BE2C (cell line): ENCODE results near the gene COA3.

ENCODE experiments used
- DNase-seq: peaks from one replicate; pipeline ENCODE4 v3.0.0-alpha.2; 2020
- H3K27me3 ChIP-seq: fragments of 250-450 bp; sonication (Bioruptor Pico); 2 replicates; pipeline ENCODE4 v1.5.1; 2020; ENCODE audit warnings: mild to moderate bottlenecking
- H3K36me3 ChIP-seq: fragments of 250-450 bp; sonication (Bioruptor Pico); 2 replicates; pipeline ENCODE4 v1.5.1; 2020; ENCODE audit warnings: mild to moderate bottlenecking
- H3K4me1 ChIP-seq: fragments of 250-450 bp; sonication (Bioruptor Pico); 2 replicates; pipeline ENCODE4 v1.5.1; 2020
- H3K4me3 ChIP-seq: 2 replicates; pipeline ENCODE4 v1.5.1; 2011; ENCODE audit warnings: low read depth, low read length
- H3K9me3 ChIP-seq: fragments of 250-450 bp; sonication (Bioruptor Pico); 2 replicates; pipeline ENCODE4 v1.5.1; 2020
- TF ChIP-seq, protein P1 (sequence below): IDR thresholded peaks from 2 replicates; pipeline ENCODE4 v1.5.1; 2012; ENCODE audit warnings: mild to moderate bottlenecking, low read depth, low read length

Gene COA3

DNA sequence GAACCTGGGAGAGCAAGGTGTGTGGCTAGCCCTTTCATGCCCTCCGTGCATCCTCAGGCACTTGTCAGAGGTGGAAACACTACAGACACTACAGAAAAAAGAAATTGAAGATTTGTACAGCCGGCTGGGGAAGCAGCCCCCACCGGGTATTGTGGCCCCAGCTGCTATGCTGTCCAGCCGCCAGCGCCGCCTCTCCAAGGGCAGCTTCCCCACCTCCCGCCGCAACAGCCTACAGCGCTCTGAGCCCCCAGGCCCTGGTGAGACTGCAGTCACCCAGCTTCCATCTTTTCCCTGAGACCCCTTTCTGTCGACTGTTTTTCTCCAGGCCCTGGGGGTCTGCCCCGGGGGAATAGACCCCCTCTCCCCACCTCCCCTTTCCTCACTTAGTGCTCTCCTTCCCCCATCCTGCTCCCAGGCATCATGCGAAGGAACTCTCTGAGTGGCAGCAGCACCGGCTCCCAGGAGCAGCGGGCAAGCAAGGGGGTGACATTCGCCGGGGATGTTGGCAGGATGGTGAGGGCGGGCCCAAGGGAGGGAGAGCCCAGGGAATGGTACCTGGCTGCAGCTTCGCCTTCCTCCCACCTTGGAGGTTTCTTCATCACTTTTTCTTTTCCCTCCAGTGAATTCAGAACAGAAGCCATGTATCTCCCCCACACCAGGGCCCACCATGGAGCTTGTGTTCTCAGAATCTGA, 2.3 kb downstream of the COA3 start:
- TF ChIP-seq, protein P1, sequence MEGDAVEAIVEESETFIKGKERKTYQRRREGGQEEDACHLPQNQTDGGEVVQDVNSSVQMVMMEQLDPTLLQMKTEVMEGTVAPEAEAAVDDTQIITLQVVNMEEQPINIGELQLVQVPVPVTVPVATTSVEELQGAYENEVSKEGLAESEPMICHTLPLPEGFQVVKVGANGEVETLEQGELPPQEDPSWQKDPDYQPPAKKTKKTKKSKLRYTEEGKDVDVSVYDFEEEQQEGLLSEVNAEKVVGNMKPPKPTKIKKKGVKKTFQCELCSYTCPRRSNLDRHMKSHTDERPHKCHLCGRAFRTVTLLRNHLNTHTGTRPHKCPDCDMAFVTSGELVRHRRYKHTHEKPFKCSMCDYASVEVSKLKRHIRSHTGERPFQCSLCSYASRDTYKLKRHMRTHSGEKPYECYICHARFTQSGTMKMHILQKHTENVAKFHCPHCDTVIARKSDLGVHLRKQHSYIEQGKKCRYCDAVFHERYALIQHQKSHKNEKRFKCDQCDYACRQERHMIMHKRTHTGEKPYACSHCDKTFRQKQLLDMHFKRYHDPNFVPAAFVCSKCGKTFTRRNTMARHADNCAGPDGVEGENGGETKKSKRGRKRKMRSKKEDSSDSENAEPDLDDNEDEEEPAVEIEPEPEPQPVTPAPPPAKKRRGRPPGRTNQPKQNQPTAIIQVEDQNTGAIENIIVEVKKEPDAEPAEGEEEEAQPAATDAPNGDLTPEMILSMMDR: no peak
- Histone ChIP-seq H3K4me1 (no peaks in the 10 kb centered on the region), H3K27me3 (peaks cover 5% of the 10 kb centered on the region; the same call in 1 of the 2 replicates), H3K9me3 (peaks cover 6% of the 10 kb centered on the region), H3K4me3 (no peak overlapping the region), H3K36me3 (no peaks in the 10 kb centered on the region)
- DNase-seq: no peak

DNA sequence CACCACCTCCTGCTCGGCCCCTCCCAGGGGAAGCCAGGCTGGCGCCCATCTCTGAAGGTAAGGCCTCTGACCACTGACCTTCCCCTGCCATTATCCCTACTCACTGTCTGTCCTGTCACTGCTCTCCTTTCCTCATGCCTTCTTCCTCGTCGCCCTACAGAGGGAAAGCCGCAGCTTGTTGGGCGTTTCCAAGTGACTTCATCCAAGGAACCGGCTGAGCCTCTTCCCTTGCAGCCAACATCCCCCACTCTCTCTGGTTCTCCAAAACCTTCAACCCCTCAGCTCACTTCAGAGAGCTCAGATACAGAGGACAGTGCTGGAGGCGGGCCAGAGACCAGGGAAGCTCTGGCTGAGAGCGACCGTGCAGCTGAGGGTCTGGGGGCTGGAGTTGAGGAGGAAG, 3.0 kb downstream of the COA3 start:
- Histone ChIP-seq H3K9me3 (peaks cover 6% of the 10 kb centered on the region), H3K27me3 (peaks cover 8% of the 10 kb centered on the region; the same call in 1 of the 2 replicates), H3K4me3 (no peak overlapping the region), H3K36me3 (no peaks in the 10 kb centered on the region), H3K4me1 (no peaks in the 10 kb centered on the region)
- no peak for DNase-seq
- TF ChIP-seq, protein P1: no peak

DNA sequence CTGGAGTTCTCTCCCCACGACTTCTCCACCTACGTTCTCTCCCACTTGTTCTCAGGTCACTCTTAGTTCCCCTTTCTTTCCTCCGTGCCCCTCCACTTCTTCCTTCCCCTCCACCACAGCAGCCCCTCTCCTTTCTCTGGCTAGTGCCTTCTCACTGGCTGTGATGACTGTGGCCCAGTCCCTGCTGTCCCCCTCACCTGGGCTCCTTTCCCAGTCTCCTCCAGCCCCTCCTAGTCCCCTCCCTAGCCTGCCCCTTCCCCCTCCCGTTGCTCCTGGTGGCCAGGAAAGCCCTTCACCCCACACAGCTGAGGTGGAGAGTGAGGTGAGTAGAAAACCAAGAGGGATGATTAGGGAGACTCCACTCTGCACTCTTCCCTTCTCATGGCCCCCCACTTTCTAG, 3.4 kb downstream of the COA3 start:
- no peak for DNase-seq
- Histone ChIP-seq H3K36me3 (no peaks in the 10 kb centered on the region), H3K4me3 (no peak overlapping the region), H3K27me3 (peaks cover 5% of the 10 kb centered on the region; the same call in 1 of the 2 replicates), H3K4me1 (no peaks in the 10 kb centered on the region), H3K9me3 (peaks cover 6% of the 10 kb centered on the region)
- TF ChIP-seq, protein P1: no peak

DNA sequence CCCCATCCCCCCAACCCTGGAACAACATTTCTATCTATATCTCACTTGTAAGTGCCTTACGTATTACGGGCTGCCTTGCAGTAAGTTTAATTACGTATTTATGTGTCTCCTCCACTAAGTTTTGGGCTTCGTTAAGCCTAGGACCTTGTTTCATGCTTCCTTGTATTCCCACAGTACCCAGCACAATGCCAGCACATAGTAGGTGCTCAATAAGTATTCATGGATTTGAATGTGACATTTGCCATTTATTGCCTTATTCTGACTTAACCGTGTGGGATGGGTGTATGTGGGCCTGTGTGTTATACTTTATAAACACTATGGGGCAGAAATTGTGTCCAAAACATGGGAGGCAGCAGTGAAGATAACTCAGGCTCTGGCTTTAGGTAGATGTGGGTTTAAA, 6.0 kb downstream of the COA3 start:
- Histone ChIP-seq H3K9me3 (no peaks in the 10 kb centered on the region), H3K27me3 (peaks cover 26% of the 10 kb centered on the region), H3K36me3 (no peaks in the 10 kb centered on the region), H3K4me1 (no peaks in the 10 kb centered on the region), H3K4me3 (no peak overlapping the region)
- DNase-seq: no peak
- TF ChIP-seq, protein P1: no peak

DNA sequence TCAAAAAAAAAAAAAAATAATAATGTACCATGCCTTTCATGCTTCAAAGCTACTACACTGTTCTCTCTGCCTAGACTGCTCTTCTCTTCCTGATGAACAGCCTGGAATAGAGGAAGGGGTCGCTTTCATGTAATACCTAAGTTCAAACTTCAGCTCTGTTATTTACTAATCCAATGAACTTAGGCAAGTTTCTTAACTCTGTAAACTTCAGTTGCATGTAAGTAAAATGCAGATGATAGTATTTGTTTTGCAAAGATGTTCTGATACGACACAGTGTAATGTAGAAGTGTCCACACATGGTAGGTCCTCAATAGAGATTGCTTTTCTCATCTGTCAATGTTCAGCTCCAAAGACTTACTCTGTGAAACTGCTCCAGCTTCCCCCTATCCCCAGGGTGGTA, 6.6 kb downstream of the COA3 start:
- Histone ChIP-seq H3K4me1 (no peaks in the 10 kb centered on the region), H3K27me3 (peaks cover 32% of the 10 kb centered on the region), H3K4me3 (no peak overlapping the region), H3K9me3 (no peaks in the 10 kb centered on the region), H3K36me3 (no peaks in the 10 kb centered on the region)
- no peak for DNase-seq
- TF ChIP-seq, protein P1: no peak

DNA sequence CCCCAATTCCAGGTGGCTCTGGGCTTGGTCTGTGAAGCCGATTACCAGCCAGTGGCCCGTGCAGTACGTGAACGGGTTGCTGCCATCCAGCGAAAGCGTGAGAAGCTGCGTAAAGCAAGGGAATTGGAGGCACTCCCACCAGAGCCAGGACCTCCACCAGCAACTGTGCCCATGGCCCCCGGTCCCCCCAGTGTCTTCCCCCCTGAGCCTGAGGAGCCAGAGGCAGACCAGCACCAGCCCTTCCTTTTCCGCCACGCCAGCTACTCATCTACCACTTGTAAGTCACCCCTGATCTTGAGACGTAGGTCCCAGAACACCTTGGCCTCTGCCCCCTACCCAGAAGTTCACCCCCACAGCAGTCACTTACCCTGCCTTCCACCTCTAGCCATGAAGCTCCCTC, 11.2 kb downstream of the COA3 start:
- Histone ChIP-seq H3K36me3 (no peaks in the 10 kb centered on the region), H3K4me1 (no peaks in the 10 kb centered on the region), H3K9me3 (peaks cover 4% of the 10 kb centered on the region), H3K27me3 (peaks cover 79% of the 10 kb centered on the region), H3K4me3 (no peak overlapping the region)
- TF ChIP-seq, protein P1: no peak
- no peak for DNase-seq
